ENCODE data around the gene MGLL. TPM values are rescaled to one million over a fixed set of nuclear protein-coding genes. Genes with fewer than 3 reads are reported as not detected.

MGLL gene
- total RNA-seq, 1 donor from 2014 or later: 27.3 TPM

GRCh38 chr3:127857333-127857732 lies 35.0 kb upstream of the MGLL start:
- Histone ChIP-seq H2AFZ (ENCODE audit: low read depth, low read length) (no peak overlapping the region), H4K20me1 (ENCODE audit: insufficient read depth, low read length) (no peaks in the 10 kb centered on the region), H3K27ac (ENCODE audit: low read depth, low read length) (no peak overlapping the region), H3K4me1 (ENCODE audit: insufficient read depth, low read length) (no peaks in the 10 kb centered on the region), H3K9me3 (ENCODE audit: insufficient read depth, low read depth, low read length) (no peaks in the 10 kb centered on the region), H3K27me3 (ENCODE audit: insufficient read depth, low read length) (no peaks in the 10 kb centered on the region), H3K36me3 (ENCODE audit: insufficient read depth, low read length) (no peaks in the 10 kb centered on the region), H3K79me2 (ENCODE audit: insufficient read depth, low read length) (no peaks in the 10 kb centered on the region), H3K4me2 (ENCODE audit: low read length) (no peak overlapping the region), H3K4me3 (ENCODE audit: insufficient read depth, low read depth, low read length) (no peak overlapping the region), H3K9ac (ENCODE audit: low read length) (no peak overlapping the region)
- no peak for FAIRE-seq
- Mint-ChIP-seq H3K9me3 (ENCODE audit: unreplicated experiment) (peaks cover 7% of the 10 kb centered on the region), H3K27me3 (ENCODE audit: low read depth, unreplicated experiment) (peaks cover 19% of the 10 kb centered on the region), H3K4me1 (ENCODE audit: low read depth, unreplicated experiment) (no peaks in the 10 kb centered on the region), H3K36me3 (ENCODE audit: low read depth, unreplicated experiment) (no peaks in the 10 kb centered on the region), H3K27ac (ENCODE audit: unreplicated experiment) (no peak overlapping the region), H3K4me3 (ENCODE audit: unreplicated experiment) (no peak overlapping the region)
- TF ChIP-seq CTCF (IDR thresholded peaks at IDR 0.05; ENCODE audit: insufficient read depth, low read depth, low read length): peak; percentile 5
- TF ChIP-seq EZH2 (IDR thresholded peaks at IDR 0.05; ENCODE audit: insufficient read depth, low read length): no peak
- no peak for DNase-seq (ENCODE audit: low read depth)

- H3K27ac Mint-ChIP-seq (ENCODE audit: unreplicated experiment): no peak overlapping the region
Observed at GRCh38 chr3:127856801-127857200, 34.5 kb upstream of the MGLL start.

More at GRCh38 chr3:127856801-127857200, 34.5 kb upstream of the MGLL start:
- H3K27me3 ChIP-seq (ENCODE audit: insufficient read depth, low read length): no peaks in the 10 kb centered on the region
- Mint-ChIP-seq H3K4me3 (ENCODE audit: unreplicated experiment) (no peak overlapping the region), H3K9me3 (ENCODE audit: unreplicated experiment) (peaks cover 7% of the 10 kb centered on the region), H3K4me1 (ENCODE audit: low read depth, unreplicated experiment) (no peaks in the 10 kb centered on the region), H3K27me3 (ENCODE audit: low read depth, unreplicated experiment) (peaks cover 19% of the 10 kb centered on the region), H3K36me3 (ENCODE audit: low read depth, unreplicated experiment) (no peaks in the 10 kb centered on the region)
- no peaks in the 10 kb centered on the region for H4K20me1 ChIP-seq (ENCODE audit: insufficient read depth, low read length)
- FAIRE-seq: no peak
- H3K27ac ChIP-seq (ENCODE audit: low read depth, low read length): no peak overlapping the region
- no peaks in the 10 kb centered on the region for H3K9me3 ChIP-seq (ENCODE audit: insufficient read depth, low read depth, low read length)
- H2AFZ ChIP-seq (ENCODE audit: low read depth, low read length): no peak overlapping the region
- no peaks in the 10 kb centered on the region for H3K4me1 ChIP-seq (ENCODE audit: insufficient read depth, low read length)
- H3K9ac ChIP-seq (ENCODE audit: low read length): no peak overlapping the region
- no peaks in the 10 kb centered on the region for H3K79me2 ChIP-seq (ENCODE audit: insufficient read depth, low read length)
- H3K36me3 ChIP-seq (ENCODE audit: insufficient read depth, low read length): no peaks in the 10 kb centered on the region
- no peak for DNase-seq (ENCODE audit: low read depth)
- H3K4me3 ChIP-seq (ENCODE audit: insufficient read depth, low read depth, low read length): no peak overlapping the region
- H3K4me2 ChIP-seq (ENCODE audit: low read length): no peak overlapping the region
- TF ChIP-seq CTCF (IDR thresholded peaks at IDR 0.05; ENCODE audit: insufficient read depth, low read depth, low read length) (no peak), EZH2 (IDR thresholded peaks at IDR 0.05; ENCODE audit: insufficient read depth, low read length) (no peak)
